Brain microvascular endothelial cell (primary cell): ENCODE results near the gene LZTS3.
"Not testable (repeated sequence)": the region's sequence is repeated elsewhere in the genome, so short reads cannot be mapped to it uniquely, and the experiment has no call there.

Experiments used
- DNase-seq: peaks from one replicate; pipeline ENCODE4 v3.0.0-alpha.2; 2020
- H3K27ac ChIP-seq: fragments of 250-450 bp; sonication (Bioruptor Pico); 2 replicates; pipeline ENCODE4 v1.5.1; 2020; ENCODE audit warnings: mild to moderate bottlenecking, moderate library complexity
- H3K27me3 ChIP-seq: fragments of 250-450 bp; sonication (Bioruptor Pico); replicated peaks from 2 replicates; pipeline ENCODE4 v1.5.1; 2020; ENCODE audit warnings: mild to moderate bottlenecking
- H3K36me3 ChIP-seq: fragments of 250-450 bp; sonication (Bioruptor Pico); replicated peaks from 2 replicates; pipeline ENCODE4 v1.5.1; 2020; ENCODE audit warnings: mild to moderate bottlenecking
- H3K4me3 ChIP-seq: 2 replicates; pipeline ENCODE4 v1.5.1; 2011; ENCODE audit warnings: low read depth, mild to moderate bottlenecking, control low read depth, low read length, moderate library complexity
- CTCF ChIP-seq: IDR thresholded peaks from 2 replicates; pipeline ENCODE4 v1.5.1; 2011; ENCODE audit warnings: low read depth, mild to moderate bottlenecking, moderate library complexity, low read length, control low read depth, inconsistent platforms; ENCODE audit errors: missing control alignments
- in situ Hi-C: cut with HindIII; loops from 2 replicates; pipeline ENCODE4 v1.10.0; 2017; ENCODE audit warnings: low sequenced_read_pairs, low pct_ligation_motif_present

LZTS3 gene

GRCh38 chr20:3133155-3133554 lies 40.2 kb downstream of the LZTS3 start:
- Histone ChIP-seq H3K27me3 (no peaks in the 10 kb centered on the region), H3K27ac (no peak overlapping the region), H3K4me3 (no peak overlapping the region), H3K36me3 (no peaks in the 10 kb centered on the region)
- in situ Hi-C loops: no loop called here
- no peak for DNase-seq
- TF ChIP-seq CTCF: no peak

GRCh38 chr20:3130051-3130600 lies 43.2 kb downstream of the LZTS3 start:
- Histone ChIP-seq H3K27me3 (no peaks in the 10 kb centered on the region), H3K27ac (no peak overlapping the region), H3K36me3 (no peaks in the 10 kb centered on the region), H3K4me3 (no peak overlapping the region)
- no peak for TF ChIP-seq CTCF
- no peak for DNase-seq
- in situ Hi-C loops: no loop called here

- H3K27me3 ChIP-seq: no peaks in the 10 kb centered on the region
- DNase-seq: no peak
- no peak overlapping the region for H3K4me3 ChIP-seq
- no peaks in the 10 kb centered on the region for H3K36me3 ChIP-seq
- no peak overlapping the region for H3K27ac ChIP-seq
- TF ChIP-seq CTCF: no peak
- in situ Hi-C loops: no loop called here
Observed at GRCh38 chr20:3129094-3129493, 44.3 kb downstream of the LZTS3 start.

- H3K27me3 ChIP-seq: no peaks in the 10 kb centered on the region
- no peak for DNase-seq
- no peaks in the 10 kb centered on the region for H3K36me3 ChIP-seq
- TF ChIP-seq CTCF: no peak
- H3K27ac ChIP-seq: no peak overlapping the region
- in situ Hi-C loops: no loop called here
- no peak overlapping the region for H3K4me3 ChIP-seq
Observed at GRCh38 chr20:3128275-3128984, 44.9 kb downstream of the LZTS3 start.

GRCh38 chr20:3126527-3126859 lies 46.9 kb downstream of the LZTS3 start:
- in situ Hi-C loops: no loop called here
- no peak for DNase-seq
- no peak overlapping the region for H3K4me3 ChIP-seq
- peaks cover 5% of the 10 kb centered on the region for H3K36me3 ChIP-seq
- H3K27me3 ChIP-seq: no peaks in the 10 kb centered on the region
- no peak for TF ChIP-seq CTCF
- no peak overlapping the region for H3K27ac ChIP-seq

- H3K4me3 ChIP-seq, DNase-seq, H3K27ac ChIP-seq, H3K27me3 ChIP-seq, in situ Hi-C loops: not testable (repeated sequence)
- H3K36me3 ChIP-seq: peaks cover 11% of the 10 kb centered on the region
Observed at GRCh38 chr20:3125776-3126526, 47.4 kb downstream of the LZTS3 start.

GRCh38 chr20:3124773-3125560 lies 48.4 kb downstream of the LZTS3 start:
- H3K36me3 ChIP-seq: peaks cover 11% of the 10 kb centered on the region
- H3K4me3 ChIP-seq, DNase-seq, in situ Hi-C loops, H3K27me3 ChIP-seq, H3K27ac ChIP-seq: not testable (repeated sequence)

GRCh38 chr20:3124163-3124562 lies 49.2 kb downstream of the LZTS3 start:
- DNase-seq, H3K27ac ChIP-seq, H3K27me3 ChIP-seq, H3K4me3 ChIP-seq, in situ Hi-C loops: not testable (repeated sequence)
- peaks cover 11% of the 10 kb centered on the region for H3K36me3 ChIP-seq
